ENCODE data around the gene ARSD. TPM values are rescaled to one million over a fixed set of nuclear protein-coding genes. Genes with fewer than 3 reads are reported as not detected.

ARSD gene
- total and polyA plus RNA-seq, 2 of the 8 experiments (the other 6 are each of a cell fraction or from before 2014, with no cell fraction given), result 1.8 to 3.2 TPM

- H3K23ac ChIP-seq (ENCODE audit: insufficient read length), result no peak overlapping the region
- no peak overlapping the region for H2BK15ac ChIP-seq (ENCODE audit: low read length)
- H2BK20ac ChIP-seq (ENCODE audit: low read length), result no peak overlapping the region
- H3K56ac ChIP-seq (replicated peaks; ENCODE audit: insufficient read length, low read depth, low read length), result no peak overlapping the region
- H3K9me3 ChIP-seq (ENCODE audit: insufficient read depth in 2 of 2, low read depth in 1 of 2, low read length in 1 of 2), result peaks cover 0 to 3% of the 10 kb centered on the region in 2 experiments; a peak in 1 of 4 replicates
- H4K20me1 ChIP-seq (replicated peaks in 1 of 2; ENCODE audit: control insufficient read depth in 1 of 2, insufficient read depth in 2 of 2, low read length in 2 of 2), result no peaks in the 10 kb centered on the region
- no peak overlapping the region for H3K4ac ChIP-seq (replicated peaks; ENCODE audit: insufficient read length, low read depth, low read length)
- H3K79me1 ChIP-seq (ENCODE audit: low read depth, low read length), result no peaks in the 10 kb centered on the region
- H2AFZ ChIP-seq (ENCODE audit: low read length), result no peak overlapping the region
- H3K79me2 ChIP-seq (ENCODE audit: control insufficient read depth in 1 of 2, insufficient read depth in 2 of 2, low read length in 2 of 2), result no peaks in the 10 kb centered on the region
- no peaks in the 10 kb centered on the region for H3K27me3 ChIP-seq (replicated peaks in 1 of 4; ENCODE audit: control insufficient read depth in 3 of 4, extremely low read depth in 1 of 4, insufficient read depth in 3 of 4, low read length in 3 of 4)
- H3K9ac ChIP-seq (replicated peaks in 1 of 4; ENCODE audit: extremely low read depth in 1 of 4, low read depth in 3 of 4, low read length in 3 of 4), result no peak overlapping the region
- H2AK5ac ChIP-seq (ENCODE audit: low read depth, low read length), result no peak overlapping the region
- no peaks in the 10 kb centered on the region for H3K36me3 ChIP-seq (ENCODE audit: control insufficient read depth in 2 of 4, insufficient read depth in 4 of 4, low read length in 3 of 4)
- ChIA-PET POLR2A (ENCODE audit: partially characterized antibody) (no interaction called here), CTCF (ENCODE audit: partially characterized antibody) (no interaction called here)
- FAIRE-seq (no peak), DNase-seq (ENCODE audit: low read depth in 1 of 2, low spot score in 2 of 2) (no peak)
- TF ChIP-seq SIX5 (IDR thresholded peaks at IDR 0.05; ENCODE audit: low read depth, low read length), result no peak
- no peak for TF ChIP-seq EZH2 (IDR thresholded peaks at IDR 0.05; ENCODE audit: low read depth, low read length, severe bottlenecking)
- TF ChIP-seq NRF1 (IDR thresholded peaks at IDR 0.05; ENCODE audit: low read depth, low read length), result no peak
- no peak for TF ChIP-seq HDAC6 (IDR thresholded peaks at IDR 0.05; ENCODE audit: low read depth, low read length)
- no peak for TF ChIP-seq CREB1 (IDR thresholded peaks at IDR 0.05)
- TF ChIP-seq SUZ12 (IDR thresholded peaks at IDR 0.05; ENCODE audit: low read length), result no peak
- no peak for TF ChIP-seq TAF7 (optimal IDR thresholded peaks at IDR 0.05; ENCODE audit: borderline replicate concordance, low read depth, low read length)
- TF ChIP-seq CEBPB (IDR thresholded peaks at IDR 0.05; ENCODE audit: low read depth, low read length), result no peak
- no peak overlapping the region for H4K8ac ChIP-seq (ENCODE audit: extremely low read depth, insufficient read depth, low read length)
- H3K4me3 ChIP-seq (ENCODE audit: extremely low read depth in 1 of 4, insufficient read depth in 2 of 4, low read depth in 3 of 4, low read length in 4 of 4), result no peak overlapping the region
- H2BK12ac ChIP-seq (ENCODE audit: low read depth, low read length), result no peak overlapping the region
- no peak overlapping the region for H4K5ac ChIP-seq (ENCODE audit: insufficient read length, low read depth, low read length)
- H3K23me2 ChIP-seq (ENCODE audit: low read depth, low read length), result no peaks in the 10 kb centered on the region
- no peak overlapping the region for H3K14ac ChIP-seq (ENCODE audit: insufficient read length)
- no peak overlapping the region for H2BK120ac ChIP-seq (replicated peaks; ENCODE audit: low read depth, low read length)
- no peak overlapping the region for H4K91ac ChIP-seq (replicated peaks; ENCODE audit: insufficient read length, low read length)
- H2BK5ac ChIP-seq (ENCODE audit: low read depth, low read length), result no peak overlapping the region
- peaks cover 0 to 5% (median 0%) of the 10 kb centered on the region in 4 experiments; a peak in 4 of 7 replicates for H3K4me1 ChIP-seq (replicated peaks in 1 of 4; ENCODE audit: control insufficient read depth in 3 of 4, insufficient read depth in 4 of 4, low read length in 3 of 4)
- WGBS, 2 experiments (ENCODE audit: extremely low coverage in 1 of 2, insufficient coverage in 1 of 2, insufficient read length in 1 of 2, insufficient replicate concordance in 2 of 2, low coverage in 1 of 2, low lambda C conversion rate in 2 of 2, missing lambda C conversion rate in 1 of 2), result 94% methylated on average over 10 of the region's 14 CpGs; no CpG with 5 or more reads in 1 of the 2 experiments
- no peak overlapping the region for H3K18ac ChIP-seq (ENCODE audit: extremely low read depth, low read length)
- no peak overlapping the region for H3K27ac ChIP-seq (ENCODE audit: low read depth, low read length)
- no peak overlapping the region for H3K4me2 ChIP-seq (ENCODE audit: insufficient read depth in 1 of 2, low read depth in 2 of 2, low read length in 2 of 2)
Measured at GRCh38 chrX:2967584-2967983, 38.4 kb upstream of the ARSD start.
